ENCODE measurements around the gene IKZF2. TPM values are rescaled to one million over a fixed set of nuclear protein-coding genes. Genes with fewer than 3 reads are reported as not detected.

Gene IKZF2
- total and polyA plus RNA-seq, 10 of the 15 experiments (the other 5 are each of a cell fraction or from before 2014, with no cell fraction given): 15.2 to 266 (median 87.2) TPM

DNA sequence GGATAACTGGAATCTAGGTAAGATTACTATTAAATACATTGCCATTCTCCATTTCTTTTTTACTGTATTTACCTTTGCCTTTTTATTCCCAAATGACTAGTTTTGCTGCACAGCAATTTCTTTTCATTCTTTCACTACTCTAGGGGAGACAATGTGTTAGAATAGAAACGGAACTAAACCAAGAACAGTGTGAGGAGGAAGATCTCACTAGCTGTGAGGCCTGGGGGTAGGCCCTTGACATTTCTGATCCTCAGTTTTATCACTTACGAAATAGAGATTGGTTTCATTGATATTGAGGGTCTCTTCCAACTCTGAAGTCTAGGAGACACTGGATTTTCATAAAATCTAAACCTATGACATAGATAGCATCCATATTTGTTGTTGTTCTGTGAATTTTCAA, 191.1 kb downstream of the IKZF2 start (continued):
- no peak for TF ChIP-seq PKNOX1 (IDR thresholded peaks at IDR 0.05)
- no peak for TF ChIP-seq MTA2 (IDR thresholded peaks at IDR 0.05; ENCODE audit: low read depth)
- TF ChIP-seq PAX5 (IDR thresholded peaks at IDR 0.05; ENCODE audit: borderline replicate concordance, low read depth, low read length): no peak
- no peak for TF ChIP-seq HCFC1 (IDR thresholded peaks at IDR 0.05; ENCODE audit: low read length)
- no peak for TF ChIP-seq BMI1 (IDR thresholded peaks at IDR 0.05; ENCODE audit: borderline replicate concordance)
- TF ChIP-seq HDAC2 (IDR thresholded peaks at IDR 0.05): no peak
- no peak for TF ChIP-seq BHLHE40 (IDR thresholded peaks at IDR 0.05; ENCODE audit: borderline replicate concordance in 1 of 2, low read depth in 2 of 2, low read length in 1 of 2)
- TF ChIP-seq, protein P1, sequence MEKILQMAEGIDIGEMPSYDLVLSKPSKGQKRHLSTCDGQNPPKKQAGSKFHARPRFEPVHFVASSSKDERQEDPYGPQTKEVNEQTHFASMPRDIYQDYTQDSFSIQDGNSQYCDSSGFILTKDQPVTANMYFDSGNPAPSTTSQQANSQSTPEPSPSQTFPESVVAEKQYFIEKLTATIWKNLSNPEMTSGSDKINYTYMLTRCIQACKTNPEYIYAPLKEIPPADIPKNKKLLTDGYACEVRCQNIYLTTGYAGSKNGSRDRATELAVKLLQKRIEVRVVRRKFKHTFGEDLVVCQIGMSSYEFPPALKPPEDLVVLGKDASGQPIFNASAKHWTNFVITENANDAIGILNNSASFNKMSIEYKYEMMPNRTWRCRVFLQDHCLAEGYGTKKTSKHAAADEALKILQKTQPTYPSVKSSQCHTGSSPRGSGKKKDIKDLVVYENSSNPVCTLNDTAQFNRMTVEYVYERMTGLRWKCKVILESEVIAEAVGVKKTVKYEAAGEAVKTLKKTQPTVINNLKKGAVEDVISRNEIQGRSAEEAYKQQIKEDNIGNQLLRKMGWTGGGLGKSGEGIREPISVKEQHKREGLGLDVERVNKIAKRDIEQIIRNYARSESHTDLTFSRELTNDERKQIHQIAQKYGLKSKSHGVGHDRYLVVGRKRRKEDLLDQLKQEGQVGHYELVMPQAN (conservative IDR thresholded peaks at IDR 0.05): no peak
- TF ChIP-seq JUNB (IDR thresholded peaks at IDR 0.05): no peak
- no peak for TF ChIP-seq NR2C1 (IDR thresholded peaks at IDR 0.05)

GRCh38 chr2:212959471-212960117, 191.8 kb downstream of the IKZF2 start:
- CTCF ChIA-PET: no interaction called here
- H3K27me3 ChIP-seq (replicated peaks in 1 of 2; ENCODE audit: control insufficient read depth in 2 of 2, insufficient read depth in 2 of 2, low read length in 1 of 2): no peaks in the 10 kb centered on the region
- no peaks in the 10 kb centered on the region for H3K9me3 ChIP-seq (replicated peaks; ENCODE audit: control insufficient read depth, insufficient read depth, low read length)
- H3K4me2 ChIP-seq (ENCODE audit: control insufficient read depth, insufficient read depth): no peak overlapping the region
- POLR2A ChIA-PET: no interaction called here
- DNase-seq (ENCODE audit: low read depth, low spot score) (no peak), ATAC-seq (no peak), FAIRE-seq (no peak)
- no peaks in the 10 kb centered on the region for H3K4me1 ChIP-seq (ENCODE audit: control insufficient read depth, insufficient read depth, low read length)
- no peak overlapping the region for H2AFZ ChIP-seq (ENCODE audit: control insufficient read depth, low read depth, low read length)
- TF ChIP-seq USF1 (IDR thresholded peaks at IDR 0.05; ENCODE audit: borderline replicate concordance, extremely low read length, insufficient read depth, low read depth, low read length): no peak
- no peak for TF ChIP-seq TBL1XR1 (IDR thresholded peaks at IDR 0.05; ENCODE audit: low read depth, low read length)
- SMC1A ChIA-PET (ENCODE audit: uncharacterized antibody, unreplicated experiment): interaction anchor here (0.6 to 1.4 kb wide), 3 partner anchors 14 to 51 kb away, joined by 3 read pairs; no protein-coding TSS in a partner anchor
- RAD21 ChIA-PET (ENCODE audit: unreplicated experiment): no interaction called here
- peaks cover 0 to 21% of the 10 kb centered on the region in 2 experiments; a peak in 1 of 4 replicates for H3K36me3 ChIP-seq (ENCODE audit: control insufficient read depth in 2 of 2, insufficient read depth in 2 of 2, low read length in 1 of 2)
- intact Hi-C loops (cut with micrococcal nuclease; ENCODE audit: unreplicated experiment) (no loop called here), in situ Hi-C loops (cut with MboI) (no loop called here)
- H3K9ac ChIP-seq (ENCODE audit: control insufficient read depth, insufficient read depth, low read length): no peak overlapping the region
- whole genome bisulfite sequencing (ENCODE audit: insufficient coverage, insufficient replicate concordance, low lambda C conversion rate, missing lambda C conversion rate): 100% methylated on average over 1 of the region's 1 CpG
- no peaks in the 10 kb centered on the region for H3K79me2 ChIP-seq (ENCODE audit: control insufficient read depth, insufficient read depth, low read length)
- no peaks in the 10 kb centered on the region for H4K20me1 ChIP-seq (ENCODE audit: control insufficient read depth, insufficient read depth)
- BruUV-seq (replicated peaks): no TSS peak
- no peak overlapping the region for H3K27ac ChIP-seq (ENCODE audit: control insufficient read depth, insufficient read depth)
- no peak overlapping the region for H3K4me3 ChIP-seq

All from GM12878 (cell line).